ENCODE data around the gene GRK3. TPM values are rescaled to one million over a fixed set of nuclear protein-coding genes. Genes with fewer than 3 reads are reported as not detected.

GRK3 gene
- total and polyA plus RNA-seq, 8 donors = 18.4 to 33.9 (median 23.8) TPM

DNA sequence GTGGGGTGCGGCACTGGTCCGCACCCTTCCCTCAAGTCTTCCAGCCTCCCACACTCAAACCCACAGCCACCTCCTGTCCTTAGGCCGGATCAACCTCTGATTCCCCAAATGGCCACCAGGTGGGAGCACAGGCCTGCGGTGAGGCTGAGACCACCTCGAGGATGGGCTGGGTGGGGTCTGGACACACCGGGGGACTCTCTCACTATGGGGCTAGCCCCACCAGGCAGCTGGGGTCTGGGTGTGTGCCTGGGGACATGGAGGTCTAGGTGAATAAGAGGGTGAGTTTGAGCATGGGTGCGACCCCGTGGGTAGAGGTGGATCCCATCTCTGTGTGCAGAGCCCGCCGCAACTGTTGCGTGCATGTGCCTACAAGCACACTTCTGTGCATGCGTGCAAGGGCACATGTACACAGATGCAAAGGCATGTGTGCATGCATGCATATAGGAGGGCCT is 210.1 kb downstream of the GRK3 start:
- Histone ChIP-seq H3K4me3 (no peak overlapping the region), H3K36me3 (no peaks in the 10 kb centered on the region), H3K27me3 (peaks cover 0 to 10% of the 10 kb centered on the region in 2 donors), H3K4me1 (no peaks in the 10 kb centered on the region), H3K27ac (no peak overlapping the region), H3K9me3 (no peaks in the 10 kb centered on the region)
- DNase-seq (no peak), ATAC-seq (peak; percentile 17)
- TF ChIP-seq, protein P1, sequence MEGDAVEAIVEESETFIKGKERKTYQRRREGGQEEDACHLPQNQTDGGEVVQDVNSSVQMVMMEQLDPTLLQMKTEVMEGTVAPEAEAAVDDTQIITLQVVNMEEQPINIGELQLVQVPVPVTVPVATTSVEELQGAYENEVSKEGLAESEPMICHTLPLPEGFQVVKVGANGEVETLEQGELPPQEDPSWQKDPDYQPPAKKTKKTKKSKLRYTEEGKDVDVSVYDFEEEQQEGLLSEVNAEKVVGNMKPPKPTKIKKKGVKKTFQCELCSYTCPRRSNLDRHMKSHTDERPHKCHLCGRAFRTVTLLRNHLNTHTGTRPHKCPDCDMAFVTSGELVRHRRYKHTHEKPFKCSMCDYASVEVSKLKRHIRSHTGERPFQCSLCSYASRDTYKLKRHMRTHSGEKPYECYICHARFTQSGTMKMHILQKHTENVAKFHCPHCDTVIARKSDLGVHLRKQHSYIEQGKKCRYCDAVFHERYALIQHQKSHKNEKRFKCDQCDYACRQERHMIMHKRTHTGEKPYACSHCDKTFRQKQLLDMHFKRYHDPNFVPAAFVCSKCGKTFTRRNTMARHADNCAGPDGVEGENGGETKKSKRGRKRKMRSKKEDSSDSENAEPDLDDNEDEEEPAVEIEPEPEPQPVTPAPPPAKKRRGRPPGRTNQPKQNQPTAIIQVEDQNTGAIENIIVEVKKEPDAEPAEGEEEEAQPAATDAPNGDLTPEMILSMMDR (IDR thresholded peaks at IDR 0.05) = no peak
- intact Hi-C loops (cut with DNase I) = loop anchor here in 1 of 2 donors (5.0 kb wide), 1 partner anchor 312 kb away; no protein-coding TSS in a partner anchor

DNA sequence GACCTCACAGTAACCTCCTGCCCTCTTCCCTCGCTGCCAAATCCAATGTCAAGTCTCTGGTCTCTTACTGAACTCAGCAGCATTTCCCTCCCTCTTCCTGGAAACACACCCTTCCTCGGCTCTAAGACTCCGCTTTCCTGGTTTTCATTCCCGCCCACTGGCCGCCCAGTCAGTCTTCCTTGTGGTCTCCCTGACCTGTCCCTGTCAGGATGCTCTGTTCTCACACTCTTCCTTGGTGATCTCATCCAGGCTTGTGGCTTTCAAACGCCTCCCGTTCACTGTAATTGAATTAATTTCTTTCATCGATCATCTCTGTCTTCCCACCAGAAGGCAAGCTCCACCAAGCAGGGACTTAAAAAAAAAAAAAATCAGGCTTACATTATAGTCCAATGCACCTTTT is 211.1 kb downstream of the GRK3 start:
- no peak overlapping the region for H3K27ac ChIP-seq
- no peak for DNase-seq
- TF ChIP-seq, protein P1 (IDR thresholded peaks at IDR 0.05) = no peak
- H3K9me3 ChIP-seq = no peaks in the 10 kb centered on the region
- H3K4me3 ChIP-seq = no peak overlapping the region
- H3K4me1 ChIP-seq = no peaks in the 10 kb centered on the region
- no peaks in the 10 kb centered on the region for H3K36me3 ChIP-seq
- peaks cover 0 to 14% of the 10 kb centered on the region in 2 donors for H3K27me3 ChIP-seq
- ATAC-seq = no peak
- intact Hi-C loops (cut with DNase I) = no loop called here

DNA sequence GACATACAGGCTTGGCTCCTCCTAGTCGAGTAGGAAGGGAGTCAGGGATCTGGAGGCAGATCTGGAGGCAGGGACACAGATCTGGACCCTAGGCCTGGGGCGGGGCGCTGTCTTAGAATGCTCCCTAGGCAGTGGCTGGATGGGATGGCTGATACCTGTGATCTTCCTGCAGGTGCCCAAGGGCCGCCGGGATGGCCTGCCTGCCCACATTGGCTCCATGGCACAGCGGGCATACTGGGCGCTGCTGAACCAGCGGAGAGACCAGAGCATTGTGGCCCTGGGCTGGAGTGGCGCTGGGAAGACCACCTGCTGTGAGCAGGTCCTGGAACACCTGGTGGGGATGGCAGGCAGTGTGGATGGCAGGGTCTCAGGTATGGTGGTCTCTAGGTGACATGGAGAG is 212.9 kb downstream of the GRK3 start:
- Histone ChIP-seq H3K9me3 (no peaks in the 10 kb centered on the region), H3K36me3 (no peaks in the 10 kb centered on the region), H3K27me3 (peaks cover 0 to 25% of the 10 kb centered on the region in 2 donors), H3K4me1 (no peaks in the 10 kb centered on the region), H3K4me3 (no peak overlapping the region), H3K27ac (no peak overlapping the region)
- intact Hi-C loops (cut with DNase I) = no loop called here
- DNase-seq (no peak), ATAC-seq (no peak)
- TF ChIP-seq, protein P1 (IDR thresholded peaks at IDR 0.05) = no peak

DNA sequence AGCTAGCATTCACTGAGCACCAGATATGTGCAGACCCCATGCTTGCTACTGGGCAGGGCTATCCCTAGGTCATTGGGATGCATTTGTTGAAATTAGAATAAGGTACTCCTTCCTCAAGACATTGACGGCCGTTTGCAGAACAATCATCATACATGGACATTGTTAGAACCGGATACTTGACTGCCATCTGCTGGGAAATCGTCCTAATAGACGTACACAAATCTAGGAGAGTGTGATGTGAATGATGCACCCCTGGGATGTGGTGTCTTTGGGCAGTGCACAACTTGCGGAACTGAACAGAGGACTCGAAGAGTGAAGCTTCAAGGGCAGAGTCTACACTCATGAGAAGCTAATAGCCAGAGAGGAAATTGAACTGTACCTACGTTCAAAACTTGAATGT is 213.4 kb downstream of the GRK3 start:
- ATAC-seq = peak; percentile 51
- Histone ChIP-seq H3K27me3 (peaks cover 0 to 25% of the 10 kb centered on the region in 2 donors), H3K36me3 (no peaks in the 10 kb centered on the region), H3K4me3 (no peak overlapping the region), H3K4me1 (no peaks in the 10 kb centered on the region), H3K27ac (no peak overlapping the region), H3K9me3 (no peaks in the 10 kb centered on the region)
- peak in 2 of 4 donors; percentile 12 to 26 for DNase-seq
- intact Hi-C loops (cut with DNase I) = no loop called here
- TF ChIP-seq, protein P1 (IDR thresholded peaks at IDR 0.05) = no peak

Other genes starting within 250 kb of the GRK3 start
- gene MYO18B, start 177.5 kb downstream of the GRK3 start, total RNA-seq = under 1 TPM; 0.06 to 0.26 TPM
- gene MYO18B, start 177.5 kb downstream of the GRK3 start, polyA plus RNA-seq (ENCODE audit: insufficient read length in 6 of 6) = under 1 TPM; 0.08 to 0.37 (median 0.15) TPM